OCI-LY7 (cell line): Measurements from ENCODE around the gene DLGAP3.
"Not testable (repeated sequence)": the region's sequence is repeated elsewhere in the genome, so short reads cannot be mapped to it uniquely, and the experiment has no call there.

Source experiments
- EZH2phosphoT487 ChIP-seq: fragments of 200-600 bp; sonication (generic); IDR thresholded peaks from 2 replicates; pipeline ENCODE4 v1.6.1; 2018; ENCODE audit warnings: low read depth, borderline replicate concordance, mild to moderate bottlenecking, mixed run types, antibody characterized with exemption, low read length, moderate library complexity, mixed read lengths
- TF ChIP-seq, protein P1 (sequence below): fragments of 200-600 bp; sonication (generic); conservative IDR thresholded peaks from 2 replicates; pipeline ENCODE4 v1.5.1; 2014; ENCODE audit warnings: mild to moderate bottlenecking, antibody characterized with exemption, low read length, moderate library complexity, mixed read lengths

DNA sequence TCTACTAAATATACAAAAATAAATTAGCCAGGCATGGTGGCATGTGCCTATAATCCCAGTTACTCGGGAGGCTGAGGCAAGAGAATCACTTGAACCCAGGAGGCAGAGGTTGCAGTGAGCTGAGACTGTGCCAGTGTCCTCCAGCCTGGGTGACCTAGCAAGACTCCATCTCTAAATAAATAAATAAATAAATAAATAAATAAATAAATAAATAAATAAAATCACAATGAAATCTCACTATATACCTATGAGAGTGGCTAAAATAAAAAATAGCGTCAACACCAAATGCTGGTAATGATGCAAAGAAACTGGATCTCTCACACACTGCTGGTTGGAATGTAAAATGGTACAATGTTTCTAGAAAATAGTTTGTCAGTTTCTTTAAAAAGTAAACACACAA is 110.6 kb downstream of the DLGAP3 start:
- TF ChIP-seq, protein P1, sequence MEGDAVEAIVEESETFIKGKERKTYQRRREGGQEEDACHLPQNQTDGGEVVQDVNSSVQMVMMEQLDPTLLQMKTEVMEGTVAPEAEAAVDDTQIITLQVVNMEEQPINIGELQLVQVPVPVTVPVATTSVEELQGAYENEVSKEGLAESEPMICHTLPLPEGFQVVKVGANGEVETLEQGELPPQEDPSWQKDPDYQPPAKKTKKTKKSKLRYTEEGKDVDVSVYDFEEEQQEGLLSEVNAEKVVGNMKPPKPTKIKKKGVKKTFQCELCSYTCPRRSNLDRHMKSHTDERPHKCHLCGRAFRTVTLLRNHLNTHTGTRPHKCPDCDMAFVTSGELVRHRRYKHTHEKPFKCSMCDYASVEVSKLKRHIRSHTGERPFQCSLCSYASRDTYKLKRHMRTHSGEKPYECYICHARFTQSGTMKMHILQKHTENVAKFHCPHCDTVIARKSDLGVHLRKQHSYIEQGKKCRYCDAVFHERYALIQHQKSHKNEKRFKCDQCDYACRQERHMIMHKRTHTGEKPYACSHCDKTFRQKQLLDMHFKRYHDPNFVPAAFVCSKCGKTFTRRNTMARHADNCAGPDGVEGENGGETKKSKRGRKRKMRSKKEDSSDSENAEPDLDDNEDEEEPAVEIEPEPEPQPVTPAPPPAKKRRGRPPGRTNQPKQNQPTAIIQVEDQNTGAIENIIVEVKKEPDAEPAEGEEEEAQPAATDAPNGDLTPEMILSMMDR, result not testable (repeated sequence)
- not testable (repeated sequence) for TF ChIP-seq EZH2phosphoT487
